Esophagus squamous epithelium (tissue), 5 donors: Measurements from ENCODE around the gene SOX10. TPM values are rescaled to one million over a fixed set of nuclear protein-coding genes. Genes with fewer than 3 reads are reported as not detected.

Experiments
- DNase-seq: peaks from one replicate; lab custom pipeline; 2025; lab: John Stamatoyannopoulos, UW
- H3K27ac ChIP-seq, 4 donors: fragments of 200-600 bp; sonication (generic); one replicate each; pipeline ENCODE4 v1.5.1; 2016 to 2019; ENCODE audit warnings: mild to moderate bottlenecking in 1 of 4
- H3K27me3 ChIP-seq, 4 donors: fragments of 200-600 bp; sonication (generic); 1 replicate in 3 of 4; 2 replicates in 1 of 4; pipeline versions ENCODE4 v1.5.1 to v1.6.0; 2017 to 2021; ENCODE audit warnings: antibody characterized with exemption in 1 of 4
- H3K36me3 ChIP-seq, 3 donors: fragments of 200-600 bp; sonication (generic); one replicate each; pipeline ENCODE4 v1.5.1; 2016 to 2019
- H3K4me1 ChIP-seq, 3 donors: fragments of 200-600 bp; sonication (generic); one replicate each; pipeline ENCODE4 v1.5.1; 2017 to 2019
- H3K4me3 ChIP-seq, 4 donors: fragments of 200-600 bp; sonication (generic); 1 replicate in 3 of 4; 2 replicates in 1 of 4; pipeline ENCODE4 v1.5.1; 2016 to 2019; ENCODE audit warnings: mild to moderate bottlenecking in 2 of 4, moderate library complexity in 1 of 4
- H3K9me3 ChIP-seq, 3 donors: fragments of 200-600 bp; sonication (generic); one replicate each; pipeline ENCODE4 v1.5.1; 2016 to 2019
- POLR2A ChIP-seq, 4 donors: fragments of 450-650 bp; IDR thresholded peaks; one replicate each; pipeline ENCODE4 v1.6.1; 2017; ENCODE audit warnings: antibody characterized with exemption in 4 of 4, mild to moderate bottlenecking in 4 of 4, moderate library complexity in 3 of 4
- WGBS, 2 donors: methylation state at CpG; one replicate each; pipeline ENCODE4 v1.1.5; 2018; 5-methylcytosine and 5-hydroxymethylcytosine counted together
- intact Hi-C: fragments of 100-400 bp; cut with DNase I; formaldehyde crosslinking; loops from one replicate; pipeline ENCODE4 v1.15.0; 2022
- total RNA-seq, 4 donors: library from RNA; depleted of rRNA; stranded (reverse); fragments of >200 nt; gene quantifications; one replicate each; pipeline ENCODE4 v1.1.0, GENCODE V29; 2016
- TF ChIP-seq, protein P1 (sequence below), 6 experiments: fragments of 450-650 bp in 4 of 6; fragments of 200-600 bp in 2 of 6; sonication (generic) in 2 of 6; IDR thresholded peaks; one replicate each; pipeline ENCODE4 v1.5.1; 2016 to 2019; ENCODE audit warnings: antibody characterized with exemption in 6 of 6, mild to moderate bottlenecking in 4 of 6, moderate library complexity in 4 of 6
- donor health status: DM: yes; HTN: yes; CAD: no.

The SOX10 gene
- total RNA-seq, 4 donors from 2014 or later, result 0.44 to 1.7 (median 1.5) TPM; not detected in 1

DNA sequence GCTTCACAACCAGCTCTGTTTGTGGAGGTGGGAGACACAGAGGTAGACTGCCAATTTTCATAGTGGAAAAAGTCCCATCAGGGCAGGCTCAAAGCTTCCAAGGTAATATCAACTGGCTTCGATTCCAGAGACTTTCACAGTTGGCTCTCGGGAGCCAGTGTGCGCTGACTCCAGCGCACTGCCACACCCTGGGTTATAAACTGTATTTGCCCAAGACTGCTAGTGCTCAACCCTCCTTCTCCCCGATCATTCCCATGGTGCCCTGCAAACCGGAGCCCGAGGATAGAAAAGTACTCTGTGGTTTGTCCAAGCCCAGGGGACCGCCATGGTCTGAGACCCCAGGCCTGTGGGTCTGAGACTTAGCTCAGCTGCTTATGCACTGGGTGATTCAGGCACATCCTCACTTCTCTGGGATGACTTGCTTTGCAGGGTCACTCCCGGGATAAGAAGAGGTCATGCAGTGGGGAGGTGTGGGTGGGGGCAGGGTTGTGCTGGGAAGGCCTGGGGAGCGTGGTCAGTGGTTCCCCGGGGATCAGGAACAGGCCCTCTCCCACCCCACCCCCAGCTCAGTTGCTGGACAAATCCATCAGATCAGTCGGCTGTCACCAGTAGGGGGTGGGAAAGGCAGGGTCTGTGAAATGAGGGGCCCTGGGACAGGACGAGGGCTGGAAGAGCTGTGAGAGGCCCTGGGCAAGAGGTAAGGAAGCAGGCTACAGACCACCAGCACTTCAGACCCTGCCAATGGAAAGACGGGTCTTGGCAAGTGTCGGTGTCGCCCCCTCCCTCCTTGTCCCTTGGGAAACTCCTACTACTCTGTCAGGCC lies 46.2 kb upstream of the SOX10 start:
- TF ChIP-seq, protein P1, sequence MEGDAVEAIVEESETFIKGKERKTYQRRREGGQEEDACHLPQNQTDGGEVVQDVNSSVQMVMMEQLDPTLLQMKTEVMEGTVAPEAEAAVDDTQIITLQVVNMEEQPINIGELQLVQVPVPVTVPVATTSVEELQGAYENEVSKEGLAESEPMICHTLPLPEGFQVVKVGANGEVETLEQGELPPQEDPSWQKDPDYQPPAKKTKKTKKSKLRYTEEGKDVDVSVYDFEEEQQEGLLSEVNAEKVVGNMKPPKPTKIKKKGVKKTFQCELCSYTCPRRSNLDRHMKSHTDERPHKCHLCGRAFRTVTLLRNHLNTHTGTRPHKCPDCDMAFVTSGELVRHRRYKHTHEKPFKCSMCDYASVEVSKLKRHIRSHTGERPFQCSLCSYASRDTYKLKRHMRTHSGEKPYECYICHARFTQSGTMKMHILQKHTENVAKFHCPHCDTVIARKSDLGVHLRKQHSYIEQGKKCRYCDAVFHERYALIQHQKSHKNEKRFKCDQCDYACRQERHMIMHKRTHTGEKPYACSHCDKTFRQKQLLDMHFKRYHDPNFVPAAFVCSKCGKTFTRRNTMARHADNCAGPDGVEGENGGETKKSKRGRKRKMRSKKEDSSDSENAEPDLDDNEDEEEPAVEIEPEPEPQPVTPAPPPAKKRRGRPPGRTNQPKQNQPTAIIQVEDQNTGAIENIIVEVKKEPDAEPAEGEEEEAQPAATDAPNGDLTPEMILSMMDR (IDR thresholded peaks at IDR 0.05), result no peak
- no peak for TF ChIP-seq POLR2A (IDR thresholded peaks at IDR 0.05)
- Histone ChIP-seq H3K27me3 (no peaks in the 10 kb centered on the region), H3K27ac (peak overlapping the region in 1 of 4 donors; percentile 17), H3K4me1 (peaks cover 17 to 36% (median 20%) of the 10 kb centered on the region in 3 donors), H3K36me3 (no peaks in the 10 kb centered on the region), H3K9me3 (no peaks in the 10 kb centered on the region), H3K4me3 (no peak overlapping the region)
- WGBS, 2 donors, result 54 to 69% methylated on average over 8 to 14 of the region's 16 CpGs
- intact Hi-C loops, result no loop called here
- no peak for DNase-seq

DNA sequence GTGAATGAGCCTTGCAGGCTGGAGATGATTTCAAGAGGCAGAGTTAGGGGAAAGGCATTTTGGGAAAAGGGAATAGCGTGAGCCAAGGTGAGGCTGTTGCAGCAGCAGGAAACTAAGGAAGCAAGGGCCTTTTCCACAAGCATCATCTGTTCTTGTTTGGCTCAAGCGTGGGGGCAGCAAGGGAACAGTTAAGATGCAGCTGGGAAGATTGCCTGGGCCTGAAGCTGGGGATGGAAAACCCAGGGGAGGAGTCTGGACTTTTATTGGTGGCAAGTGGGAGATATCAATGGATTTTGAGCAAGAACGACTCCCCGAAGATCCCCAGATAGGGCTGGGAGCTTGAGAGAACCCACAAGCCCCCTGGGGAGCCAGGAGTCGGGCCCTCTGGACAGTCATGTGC lies 45.5 kb upstream of the SOX10 start:
- peak overlapping the region in 1 of 4 donors; percentile 17 for H3K27ac ChIP-seq
- DNase-seq, result no peak
- 80 to 81% methylated on average over 5 of the region's 5 CpGs for WGBS, 2 donors
- TF ChIP-seq POLR2A (IDR thresholded peaks at IDR 0.05), result no peak
- TF ChIP-seq, protein P1 (IDR thresholded peaks at IDR 0.05), result no peak
- H3K36me3 ChIP-seq, result no peaks in the 10 kb centered on the region
- H3K4me1 ChIP-seq, result peaks cover 15 to 29% (median 19%) of the 10 kb centered on the region in 3 donors
- no peaks in the 10 kb centered on the region for H3K27me3 ChIP-seq
- no peak overlapping the region for H3K4me3 ChIP-seq
- H3K9me3 ChIP-seq, result no peaks in the 10 kb centered on the region
- intact Hi-C loops, result no loop called here

DNA sequence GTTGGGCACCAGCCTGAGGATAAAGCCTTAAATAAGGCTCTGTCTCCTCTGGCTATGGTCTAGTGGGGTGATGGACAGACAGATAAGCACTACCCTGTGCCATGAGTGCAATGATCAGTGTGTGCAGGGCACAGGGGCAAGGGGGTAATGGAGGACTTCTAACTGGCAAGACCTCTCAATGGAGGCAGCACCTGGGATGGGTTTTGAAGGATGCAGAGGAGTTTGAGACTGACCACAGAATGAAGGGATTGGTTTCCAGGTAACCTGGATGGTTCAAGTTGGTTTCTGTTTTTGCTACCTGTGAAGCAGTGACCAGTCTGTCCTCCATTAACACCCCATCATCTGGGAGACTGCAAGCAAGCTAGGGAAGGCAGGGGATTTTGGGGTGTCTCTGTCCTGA lies 45.0 kb upstream of the SOX10 start:
- no peaks in the 10 kb centered on the region for H3K36me3 ChIP-seq
- H3K4me3 ChIP-seq, result no peak overlapping the region
- H3K27me3 ChIP-seq, result no peaks in the 10 kb centered on the region
- intact Hi-C loops, result no loop called here
- H3K27ac ChIP-seq, result no peak overlapping the region
- TF ChIP-seq, protein P1 (IDR thresholded peaks at IDR 0.05), result no peak
- no peak for TF ChIP-seq POLR2A (IDR thresholded peaks at IDR 0.05)
- DNase-seq, result no peak
- no peaks in the 10 kb centered on the region for H3K9me3 ChIP-seq
- H3K4me1 ChIP-seq, result peaks cover 9 to 24% (median 14%) of the 10 kb centered on the region in 3 donors

DNA sequence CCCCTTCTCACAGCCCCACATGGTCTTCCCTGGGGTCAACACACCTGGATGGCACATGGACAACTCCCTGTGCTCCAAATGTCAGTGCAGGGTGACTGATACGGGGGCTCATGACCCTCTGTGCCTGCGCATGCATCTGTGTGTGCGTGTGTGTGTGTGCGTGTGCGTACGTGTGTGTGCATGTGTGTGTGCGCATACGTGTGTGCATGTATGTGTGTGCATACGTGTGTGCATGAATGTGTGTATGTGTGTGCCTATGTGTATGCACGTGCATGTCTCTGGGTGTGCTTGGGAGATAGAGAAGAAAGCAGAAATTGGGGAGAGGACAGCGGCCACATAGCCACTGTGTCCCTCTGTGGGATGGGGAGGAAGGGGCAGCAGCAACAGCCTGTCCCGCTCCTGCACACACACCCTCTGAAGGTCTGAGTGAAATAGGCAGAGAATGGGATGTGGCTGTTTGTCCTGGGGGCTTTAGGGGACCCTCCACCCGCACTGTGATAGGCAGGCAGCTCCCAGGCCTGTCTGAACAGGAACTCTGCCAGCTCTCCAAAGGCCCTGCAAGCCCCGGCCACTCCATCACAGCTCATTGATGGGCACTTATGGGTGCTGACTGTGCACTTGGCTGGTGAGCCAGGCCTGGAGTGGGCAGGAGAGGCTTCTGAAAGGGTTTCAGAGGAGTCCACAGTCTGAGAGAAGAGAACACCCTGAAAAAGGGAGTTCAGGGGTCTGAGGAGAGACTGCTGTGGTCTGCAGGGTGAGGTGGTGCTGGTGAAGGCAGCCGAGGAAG lies 44.2 kb upstream of the SOX10 start:
- Histone ChIP-seq H3K27me3 (no peaks in the 10 kb centered on the region), H3K4me1 (peaks cover 1 to 16% (median 5%) of the 10 kb centered on the region in 3 donors), H3K27ac (no peak overlapping the region), H3K4me3 (no peak overlapping the region), H3K36me3 (no peaks in the 10 kb centered on the region), H3K9me3 (no peaks in the 10 kb centered on the region)
- DNase-seq, result no peak
- TF ChIP-seq, protein P1 (IDR thresholded peaks at IDR 0.05), result no peak
- TF ChIP-seq POLR2A (IDR thresholded peaks at IDR 0.05), result no peak
- 71 to 84% methylated on average over 4 to 12 of the region's 15 CpGs for WGBS, 2 donors
- intact Hi-C loops, result no loop called here

DNA sequence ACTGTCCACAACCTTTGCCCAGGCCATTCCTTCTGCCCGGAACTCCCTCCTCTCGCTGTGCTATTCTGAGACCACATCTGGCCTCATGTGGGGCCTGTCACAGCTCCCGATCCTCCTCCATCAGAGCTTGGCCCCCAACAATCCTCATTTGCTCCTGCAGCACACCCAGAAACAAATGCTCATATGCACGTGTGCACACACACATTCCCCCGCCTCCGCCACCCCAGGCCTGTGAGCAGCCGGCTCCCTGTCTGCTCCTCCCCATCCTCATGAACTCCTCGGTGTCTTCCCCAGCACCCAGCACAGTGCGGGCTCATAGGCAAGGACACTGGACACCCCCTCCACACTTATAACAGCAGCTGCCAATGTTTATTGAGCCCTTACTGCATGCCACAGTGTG lies 43.1 kb upstream of the SOX10 start:
- Histone ChIP-seq H3K27ac (no peak overlapping the region), H3K36me3 (no peaks in the 10 kb centered on the region), H3K4me3 (no peak overlapping the region), H3K27me3 (no peaks in the 10 kb centered on the region), H3K9me3 (no peaks in the 10 kb centered on the region), H3K4me1 (peaks cover 0 to 10% (median 0%) of the 10 kb centered on the region in 3 donors)
- no peak for TF ChIP-seq POLR2A (IDR thresholded peaks at IDR 0.05)
- TF ChIP-seq, protein P1 (IDR thresholded peaks at IDR 0.05), result no peak
- no peak for DNase-seq
- intact Hi-C loops, result no loop called here
- WGBS, 2 donors, result 77 to 89% methylated on average over 9 of the region's 9 CpGs
